ENCODE measurements around the gene ALKBH5. TPM values are rescaled to one million over a fixed set of nuclear protein-coding genes. Genes with fewer than 3 reads are reported as not detected.

The ALKBH5 gene
- total RNA-seq, 3 donors from 2014 or later (not counting 1 experiment from before 2014, with no cell fraction given): 95.6 to 114 (median 96.7) TPM

DNA sequence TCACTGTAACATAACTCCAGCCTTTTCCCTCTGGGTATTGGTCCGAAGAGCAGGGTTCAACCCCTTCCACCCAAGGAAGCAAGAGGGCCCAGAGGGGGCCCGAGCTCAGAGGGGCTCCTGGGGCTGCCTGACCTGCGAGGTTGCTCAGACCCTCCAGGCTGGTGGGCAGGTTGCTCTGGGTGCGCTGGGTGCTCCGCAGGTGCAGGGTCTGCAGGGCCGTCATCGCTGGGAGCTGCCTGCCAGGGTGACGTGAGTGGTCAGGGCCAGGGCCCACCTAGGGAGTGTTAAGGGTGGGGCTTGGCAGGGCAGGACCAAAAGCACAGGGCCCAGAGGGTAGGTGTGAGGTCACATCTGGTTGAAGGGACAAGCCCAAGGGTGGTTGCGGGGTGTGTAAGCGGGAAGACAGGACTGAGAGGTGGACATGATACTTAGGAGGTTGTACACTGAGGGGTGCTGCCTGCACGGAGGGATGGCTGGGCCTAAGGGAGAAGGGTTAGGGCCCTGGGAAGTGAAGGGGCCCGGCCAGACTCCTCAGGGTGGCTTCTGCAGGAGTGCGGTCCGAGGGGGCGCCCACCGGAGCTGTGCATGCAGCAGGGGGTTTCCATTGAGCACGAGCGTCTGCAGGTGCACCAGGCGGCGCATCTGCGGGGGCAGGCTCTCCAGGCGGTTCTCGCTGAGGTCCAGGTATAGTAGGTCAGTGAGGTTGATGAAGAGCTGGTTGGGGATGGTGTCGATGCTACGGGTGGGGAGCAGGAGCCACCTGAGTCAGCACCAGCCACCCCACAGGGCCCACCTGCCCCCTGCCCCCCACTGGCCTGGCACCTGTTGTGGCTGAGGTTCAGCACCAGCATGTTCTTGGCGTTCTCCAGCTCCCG lies 70.6 kb downstream of the ALKBH5 start:
- H3K4me1 ChIP-seq (ENCODE audit: control insufficient read depth, insufficient read depth, low read length): peaks cover 24% of the 10 kb centered on the region
- Mint-ChIP-seq H3K27me3 (ENCODE audit: low read depth in 2 of 2) (no peaks in the 10 kb centered on the region), H3K9me3 (no peaks in the 10 kb centered on the region), H3K27ac (no peak overlapping the region), H3K4me3 (no peak overlapping the region), H3K36me3 (no peaks in the 10 kb centered on the region), H3K4me1 (peaks cover 12 to 17% of the 10 kb centered on the region in 2 donors)
- no peak for DNase-seq
- 96% methylated on average over 27 of the region's 27 CpGs for WGBS (ENCODE audit: insufficient coverage)
- no peak overlapping the region for H3K27ac ChIP-seq (ENCODE audit: low read length)
- TF ChIP-seq, protein P1, sequence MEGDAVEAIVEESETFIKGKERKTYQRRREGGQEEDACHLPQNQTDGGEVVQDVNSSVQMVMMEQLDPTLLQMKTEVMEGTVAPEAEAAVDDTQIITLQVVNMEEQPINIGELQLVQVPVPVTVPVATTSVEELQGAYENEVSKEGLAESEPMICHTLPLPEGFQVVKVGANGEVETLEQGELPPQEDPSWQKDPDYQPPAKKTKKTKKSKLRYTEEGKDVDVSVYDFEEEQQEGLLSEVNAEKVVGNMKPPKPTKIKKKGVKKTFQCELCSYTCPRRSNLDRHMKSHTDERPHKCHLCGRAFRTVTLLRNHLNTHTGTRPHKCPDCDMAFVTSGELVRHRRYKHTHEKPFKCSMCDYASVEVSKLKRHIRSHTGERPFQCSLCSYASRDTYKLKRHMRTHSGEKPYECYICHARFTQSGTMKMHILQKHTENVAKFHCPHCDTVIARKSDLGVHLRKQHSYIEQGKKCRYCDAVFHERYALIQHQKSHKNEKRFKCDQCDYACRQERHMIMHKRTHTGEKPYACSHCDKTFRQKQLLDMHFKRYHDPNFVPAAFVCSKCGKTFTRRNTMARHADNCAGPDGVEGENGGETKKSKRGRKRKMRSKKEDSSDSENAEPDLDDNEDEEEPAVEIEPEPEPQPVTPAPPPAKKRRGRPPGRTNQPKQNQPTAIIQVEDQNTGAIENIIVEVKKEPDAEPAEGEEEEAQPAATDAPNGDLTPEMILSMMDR (IDR thresholded peaks at IDR 0.05): no peak
- ATAC-seq: no peak
- peaks cover 54% of the 10 kb centered on the region for H3K36me3 ChIP-seq (ENCODE audit: control insufficient read depth, insufficient read depth, low read length)
- intact Hi-C loops (cut with micrococcal nuclease): no loop called here
- no peak overlapping the region for H3K4me3 ChIP-seq (ENCODE audit: low read length)
- no peaks in the 10 kb centered on the region for H3K27me3 ChIP-seq (ENCODE audit: control insufficient read depth, insufficient read depth, low read length)
- no peaks in the 10 kb centered on the region for H3K9me3 ChIP-seq (ENCODE audit: control insufficient read depth, insufficient read depth, low read length)

DNA sequence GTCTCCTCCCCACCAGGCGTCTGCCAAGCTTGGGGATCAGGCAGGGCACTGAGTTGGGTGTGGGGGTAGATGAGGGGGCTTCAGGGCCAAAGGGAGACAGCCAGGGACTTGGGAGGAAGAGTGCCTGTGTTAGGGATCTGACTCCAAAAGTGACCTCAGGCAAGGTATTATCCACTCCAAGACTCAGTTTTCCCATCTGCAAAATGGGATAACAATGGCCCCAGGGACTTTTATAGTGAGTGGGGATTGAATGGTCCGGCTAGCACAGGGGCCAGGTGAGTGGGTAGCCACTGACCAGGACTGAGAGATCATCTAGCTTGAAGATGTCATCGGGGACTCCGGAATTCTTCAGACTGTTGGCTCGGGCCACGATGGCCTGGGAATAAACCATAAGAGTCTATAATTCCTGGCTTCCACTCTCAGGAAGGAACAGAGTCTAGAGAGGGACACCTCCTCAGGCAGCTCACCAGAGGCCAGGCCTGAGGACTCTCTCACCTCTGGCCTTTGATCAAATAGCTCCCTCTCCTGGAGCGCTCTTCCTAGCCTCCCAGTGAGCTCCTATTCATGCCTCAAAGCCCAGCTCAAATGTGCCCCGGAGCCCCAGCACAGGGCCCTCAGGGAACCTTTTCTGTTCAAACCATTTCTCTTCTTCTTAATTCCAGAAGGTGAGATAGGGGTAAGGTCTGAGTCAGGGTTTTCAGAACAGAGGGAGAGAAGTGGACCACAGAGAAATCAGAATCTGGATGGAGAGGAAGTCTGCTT lies 71.4 kb downstream of the ALKBH5 start:
- DNase-seq: no peak
- H3K4me3 Mint-ChIP-seq: peak overlapping the region; percentile 17

GRCh38 chr17:18256351-18256750 lies 72.7 kb downstream of the ALKBH5 start:
- H3K4me1 ChIP-seq (ENCODE audit: control insufficient read depth, insufficient read depth, low read length): peaks cover 39% of the 10 kb centered on the region
- Mint-ChIP-seq H3K27me3 (ENCODE audit: low read depth in 2 of 2) (no peaks in the 10 kb centered on the region), H3K36me3 (no peaks in the 10 kb centered on the region), H3K27ac (peak overlapping the region in 1 of 2 donors; percentile 96), H3K4me1 (peaks cover 17 to 25% of the 10 kb centered on the region in 2 donors), H3K4me3 (no peak overlapping the region), H3K9me3 (no peaks in the 10 kb centered on the region)
- TF ChIP-seq, protein P1 (IDR thresholded peaks at IDR 0.05): no peak
- ATAC-seq: no peak
- no peak for DNase-seq
- 96% methylated on average over 11 of the region's 11 CpGs for WGBS (ENCODE audit: insufficient coverage)
- H3K27me3 ChIP-seq (ENCODE audit: control insufficient read depth, insufficient read depth, low read length): no peaks in the 10 kb centered on the region
- intact Hi-C loops (cut with micrococcal nuclease): loop anchor here (5.0 kb wide), 1 partner anchor 74 kb away; the partner anchor contains the start of gene ALKBH5
- H3K9me3 ChIP-seq (ENCODE audit: control insufficient read depth, insufficient read depth, low read length): no peaks in the 10 kb centered on the region
- H3K4me3 ChIP-seq (ENCODE audit: low read length): no peak overlapping the region
- peaks cover 41% of the 10 kb centered on the region for H3K36me3 ChIP-seq (ENCODE audit: control insufficient read depth, insufficient read depth, low read length)
- no peak overlapping the region for H3K27ac ChIP-seq (ENCODE audit: low read length)

More for the DNA sequence above, 71.4 kb downstream of the ALKBH5 start:
- no peak for ATAC-seq
- intact Hi-C loops (cut with micrococcal nuclease): loop anchor here (5.0 kb wide), 1 partner anchor 73 kb away; the partner anchor contains the start of gene ALKBH5
- TF ChIP-seq, protein P1 (IDR thresholded peaks at IDR 0.05): no peak
- Mint-ChIP-seq H3K9me3 (no peaks in the 10 kb centered on the region), H3K27ac (no peak overlapping the region), H3K27me3 (ENCODE audit: low read depth in 2 of 2) (no peaks in the 10 kb centered on the region), H3K4me1 (peaks cover 15 to 22% of the 10 kb centered on the region in 2 donors), H3K36me3 (no peaks in the 10 kb centered on the region)
- no peak overlapping the region for H3K27ac ChIP-seq (ENCODE audit: low read length)
- no peaks in the 10 kb centered on the region for H3K27me3 ChIP-seq (ENCODE audit: control insufficient read depth, insufficient read depth, low read length)
- H3K4me3 ChIP-seq (ENCODE audit: low read length): no peak overlapping the region
- no peaks in the 10 kb centered on the region for H3K9me3 ChIP-seq (ENCODE audit: control insufficient read depth, insufficient read depth, low read length)
- peaks cover 31% of the 10 kb centered on the region for H3K4me1 ChIP-seq (ENCODE audit: control insufficient read depth, insufficient read depth, low read length)
- WGBS (ENCODE audit: insufficient coverage): 94% methylated on average over 7 of the region's 8 CpGs
- H3K36me3 ChIP-seq (ENCODE audit: control insufficient read depth, insufficient read depth, low read length): peaks cover 53% of the 10 kb centered on the region
